HepG2 (cell line): Measurements from ENCODE around the gene KNCN. TPM values are rescaled to one million over a fixed set of nuclear protein-coding genes. Genes with fewer than 3 reads are reported as not detected.

Experiments used
- ARHGAP35 ChIP-seq: sonication (generic); formaldehyde crosslinking; IDR thresholded peaks from 2 replicates; pipeline ENCODE4 v1.9.0; 2022; ENCODE audit warnings: mild to moderate bottlenecking, inconsistent platforms, moderate library complexity, missing genetic modification reagents, borderline replicate concordance
- ARID2 ChIP-seq: sonication (generic); formaldehyde crosslinking; IDR thresholded peaks from 2 replicates; pipeline ENCODE4 v1.8.1; 2022; ENCODE audit warnings: mild to moderate bottlenecking, missing genetic modification reagents, borderline replicate concordance
- ATF1 ChIP-seq: IDR thresholded peaks from 2 replicates; pipeline ENCODE4 v1.6.1; 2016; ENCODE audit warnings: mild to moderate bottlenecking, control low read depth
- PCBP2 ChIP-seq: fragments of 200-400 bp; formaldehyde crosslinking; optimal IDR thresholded peaks from 2 replicates; pipeline ENCODE3; 2018; ENCODE audit warnings: low read length, low read depth; ENCODE audit not compliant: poor library complexity, severe bottlenecking
- ZNF251 ChIP-seq: sonication (generic); formaldehyde crosslinking; IDR thresholded peaks from 2 replicates; pipeline ENCODE4 v1.9.0; 2021; ENCODE audit warnings: mild to moderate bottlenecking, missing genetic modification reagents
- polyA plus RNA-seq, 8 experiments: library from polyadenylated mRNA; depleted of rRNA in 3 of 8; stranded (reverse) in 7 of 8; unstranded in 1 of 8; fragments of >200 nt; fragmentation: Illumina TruSeq in 4 of 8; extraction: Trizol in 4 of 8; gene quantifications; 2 replicates each; pipeline versions ENCODE4 v1.2.1 to v1.2.3, GENCODE V29; 2011 to 2016; ENCODE audit warnings: low read depth in 4 of 8, missing spikeins in 1 of 8, mixed read lengths in 1 of 8; ENCODE audit not compliant: insufficient read depth in 1 of 8
- total RNA-seq, 5 experiments: library from RNA; depleted of rRNA; stranded (reverse); fragments of >200 nt; fragmentation: Illumina TruSeq; extraction: Trizol; gene quantifications; 2 replicates each; pipeline ENCODE4 v1.2.3, GENCODE V29; 2016; ENCODE audit warnings: low read depth in 1 of 5
- TF ChIP-seq, protein P1 (sequence below): sonication (generic); formaldehyde crosslinking; IDR thresholded peaks from one replicate; pipeline ENCODE4 v1.5.1; 2020; ENCODE audit warnings: mild to moderate bottlenecking, missing genetic modification reagents; ENCODE audit errors: not compliant biosample characterization
- TF ChIP-seq, protein P2 (sequence below): sonication (generic); formaldehyde crosslinking; IDR thresholded peaks from 2 replicates; pipeline ENCODE4 v1.5.0; 2020; ENCODE audit warnings: missing genetic modification reagents
- TF ChIP-seq, protein P3 (sequence below): sonication (generic); formaldehyde crosslinking; IDR thresholded peaks from 2 replicates; pipeline ENCODE4 v1.4.0; 2020; ENCODE audit warnings: missing genetic modification reagents, low read depth, mild to moderate bottlenecking, borderline replicate concordance
- TF ChIP-seq, protein P4 (sequence below): IDR thresholded peaks from 2 replicates; pipeline ENCODE4 v1.6.1; 2016; ENCODE audit warnings: mild to moderate bottlenecking
- TF ChIP-seq, protein P5 (sequence below): sonication (generic); formaldehyde crosslinking; IDR thresholded peaks from 2 replicates; pipeline ENCODE4; 2020; ENCODE audit warnings: missing genetic modification reagents, mild to moderate bottlenecking, borderline replicate concordance

Gene KNCN
- total and polyA plus RNA-seq, 2 of the 13 experiments (the other 11 are each of a cell fraction or from before 2014, with no cell fraction given) = not detected

DNA sequence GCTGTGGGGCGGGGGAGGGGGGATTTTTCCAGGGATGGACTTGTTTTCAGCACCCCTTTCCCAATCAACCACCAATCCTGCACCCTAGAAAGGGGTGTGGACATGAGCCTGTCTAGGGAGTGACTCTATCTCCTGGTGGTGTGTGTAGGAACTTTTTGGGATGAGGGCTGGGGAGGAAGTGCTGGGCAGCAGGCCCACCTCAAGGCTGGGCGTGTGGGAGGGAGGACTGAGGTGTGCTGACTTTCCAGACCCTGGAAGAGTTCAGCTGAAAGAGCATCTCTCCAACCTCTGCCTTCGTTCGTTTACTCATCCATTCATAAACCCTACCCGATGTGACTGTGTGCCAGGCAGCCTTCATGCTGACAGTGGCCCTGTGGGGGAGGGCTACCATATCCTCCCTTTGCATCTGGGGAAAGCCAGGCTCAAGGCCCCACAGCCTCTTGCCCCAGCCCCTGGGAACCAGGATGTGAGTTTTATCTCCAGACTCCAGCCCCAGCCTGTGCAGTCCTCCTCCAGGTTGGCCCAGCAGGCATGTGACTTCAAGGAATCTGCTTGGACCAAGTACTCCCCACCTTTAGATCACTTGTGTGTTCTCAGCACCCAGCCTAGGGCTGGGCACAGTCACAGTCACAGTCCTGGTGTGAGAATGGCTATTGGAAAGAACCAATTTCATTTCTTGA is 6.7 kb downstream of the KNCN start (continued):
- TF ChIP-seq, protein P1, sequence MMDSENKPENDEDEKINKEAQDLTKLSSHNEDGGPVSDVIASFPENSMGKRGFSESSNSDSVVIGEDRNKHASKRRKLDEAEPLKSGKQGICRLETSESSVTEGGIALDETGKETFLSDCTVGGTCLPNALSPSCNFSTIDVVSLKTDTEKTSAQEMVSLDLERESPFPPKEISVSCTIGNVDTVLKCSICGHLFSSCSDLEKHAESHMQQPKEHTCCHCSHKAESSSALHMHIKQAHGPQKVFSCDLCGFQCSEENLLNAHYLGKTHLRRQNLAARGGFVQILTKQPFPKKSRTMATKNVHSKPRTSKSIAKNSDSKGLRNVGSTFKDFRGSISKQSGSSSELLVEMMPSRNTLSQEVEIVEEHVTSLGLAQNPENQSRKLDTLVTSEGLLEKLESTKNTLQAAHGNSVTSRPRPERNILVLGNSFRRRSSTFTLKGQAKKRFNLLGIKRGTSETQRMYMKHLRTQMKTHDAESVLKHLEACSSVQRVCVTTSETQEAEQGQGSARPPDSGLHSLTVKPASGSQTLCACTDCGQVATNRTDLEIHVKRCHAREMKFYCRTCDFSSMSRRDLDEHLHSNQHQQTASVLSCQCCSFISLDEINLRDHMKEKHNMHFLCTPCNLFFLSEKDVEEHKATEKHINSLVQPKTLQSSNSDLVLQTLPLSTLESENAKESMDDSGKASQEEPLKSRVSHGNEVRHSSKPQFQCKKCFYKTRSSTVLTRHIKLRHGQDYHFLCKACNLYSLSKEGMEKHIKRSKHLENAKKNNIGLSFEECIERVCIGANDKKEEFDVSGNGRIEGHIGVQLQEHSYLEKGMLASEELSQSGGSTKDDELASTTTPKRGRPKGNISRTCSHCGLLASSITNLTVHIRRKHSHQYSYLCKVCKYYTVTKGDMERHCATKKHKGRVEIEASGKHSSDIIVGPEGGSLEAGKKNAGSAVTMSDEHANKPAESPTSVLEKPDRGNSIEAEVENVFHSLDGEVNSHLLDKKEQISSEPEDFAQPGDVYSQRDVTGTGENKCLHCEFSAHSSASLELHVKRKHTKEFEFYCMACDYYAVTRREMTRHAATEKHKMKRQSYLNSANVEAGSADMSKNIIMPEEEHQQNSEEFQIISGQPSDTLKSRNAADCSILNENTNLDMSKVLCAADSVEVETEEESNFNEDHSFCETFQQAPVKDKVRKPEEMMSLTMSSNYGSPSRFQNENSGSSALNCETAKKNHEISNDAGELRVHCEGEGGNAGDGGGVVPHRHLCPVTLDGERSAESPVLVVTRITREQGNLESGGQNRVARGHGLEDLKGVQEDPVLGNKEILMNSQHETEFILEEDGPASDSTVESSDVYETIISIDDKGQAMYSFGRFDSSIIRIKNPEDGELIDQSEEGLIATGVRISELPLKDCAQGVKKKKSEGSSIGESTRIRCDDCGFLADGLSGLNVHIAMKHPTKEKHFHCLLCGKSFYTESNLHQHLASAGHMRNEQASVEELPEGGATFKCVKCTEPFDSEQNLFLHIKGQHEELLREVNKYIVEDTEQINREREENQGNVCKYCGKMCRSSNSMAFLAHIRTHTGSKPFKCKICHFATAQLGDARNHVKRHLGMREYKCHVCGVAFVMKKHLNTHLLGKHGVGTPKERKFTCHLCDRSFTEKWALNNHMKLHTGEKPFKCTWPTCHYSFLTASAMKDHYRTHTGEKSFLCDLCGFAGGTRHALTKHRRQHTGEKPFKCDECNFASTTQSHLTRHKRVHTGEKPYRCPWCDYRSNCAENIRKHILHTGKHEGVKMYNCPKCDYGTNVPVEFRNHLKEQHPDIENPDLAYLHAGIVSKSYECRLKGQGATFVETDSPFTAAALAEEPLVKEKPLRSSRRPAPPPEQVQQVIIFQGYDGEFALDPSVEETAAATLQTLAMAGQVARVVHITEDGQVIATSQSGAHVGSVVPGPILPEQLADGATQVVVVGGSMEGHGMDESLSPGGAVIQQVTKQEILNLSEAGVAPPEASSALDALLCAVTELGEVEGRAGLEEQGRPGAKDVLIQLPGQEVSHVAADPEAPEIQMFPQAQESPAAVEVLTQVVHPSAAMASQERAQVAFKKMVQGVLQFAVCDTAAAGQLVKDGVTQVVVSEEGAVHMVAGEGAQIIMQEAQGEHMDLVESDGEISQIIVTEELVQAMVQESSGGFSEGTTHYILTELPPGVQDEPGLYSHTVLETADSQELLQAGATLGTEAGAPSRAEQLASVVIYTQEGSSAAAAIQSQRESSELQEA (CRISPR knock-in tag) = no peak
- TF ChIP-seq ARHGAP35 (CRISPR knock-in tag) (no peak), ATF1 (CRISPR knock-in tag) (no peak), ZNF251 (no peak), ARID2 (CRISPR knock-in tag) (no peak), PCBP2 (no peak)
- TF ChIP-seq, protein P2, sequence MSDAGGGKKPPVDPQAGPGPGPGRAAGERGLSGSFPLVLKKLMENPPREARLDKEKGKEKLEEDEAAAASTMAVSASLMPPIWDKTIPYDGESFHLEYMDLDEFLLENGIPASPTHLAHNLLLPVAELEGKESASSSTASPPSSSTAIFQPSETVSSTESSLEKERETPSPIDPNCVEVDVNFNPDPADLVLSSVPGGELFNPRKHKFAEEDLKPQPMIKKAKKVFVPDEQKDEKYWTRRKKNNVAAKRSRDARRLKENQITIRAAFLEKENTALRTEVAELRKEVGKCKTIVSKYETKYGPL (CRISPR knock-in tag) = no peak
- TF ChIP-seq, protein P3, sequence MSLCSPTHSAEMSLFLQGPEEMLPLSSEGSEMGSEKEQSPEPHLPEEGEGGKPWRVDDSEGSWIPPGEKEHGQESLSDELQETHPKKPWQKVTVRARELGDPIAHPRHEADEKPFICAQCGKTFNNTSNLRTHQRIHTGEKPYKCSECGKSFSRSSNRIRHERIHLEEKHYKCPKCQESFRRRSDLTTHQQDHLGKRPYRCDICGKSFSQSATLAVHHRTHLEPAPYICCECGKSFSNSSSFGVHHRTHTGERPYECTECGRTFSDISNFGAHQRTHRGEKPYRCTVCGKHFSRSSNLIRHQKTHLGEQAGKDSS (CRISPR knock-in tag) = no peak
- TF ChIP-seq, protein P4, sequence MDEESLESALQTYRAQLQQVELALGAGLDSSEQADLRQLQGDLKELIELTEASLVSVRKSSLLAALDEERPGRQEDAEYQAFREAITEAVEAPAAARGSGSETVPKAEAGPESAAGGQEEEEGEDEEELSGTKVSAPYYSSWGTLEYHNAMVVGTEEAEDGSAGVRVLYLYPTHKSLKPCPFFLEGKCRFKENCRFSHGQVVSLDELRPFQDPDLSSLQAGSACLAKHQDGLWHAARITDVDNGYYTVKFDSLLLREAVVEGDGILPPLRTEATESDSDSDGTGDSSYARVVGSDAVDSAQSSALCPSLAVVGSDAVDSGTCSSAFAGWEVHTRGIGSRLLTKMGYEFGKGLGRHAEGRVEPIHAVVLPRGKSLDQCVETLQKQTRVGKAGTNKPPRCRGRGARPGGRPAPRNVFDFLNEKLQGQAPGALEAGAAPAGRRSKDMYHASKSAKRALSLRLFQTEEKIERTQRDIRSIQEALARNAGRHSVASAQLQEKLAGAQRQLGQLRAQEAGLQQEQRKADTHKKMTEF (CRISPR knock-in tag) = no peak
- TF ChIP-seq, protein P5, sequence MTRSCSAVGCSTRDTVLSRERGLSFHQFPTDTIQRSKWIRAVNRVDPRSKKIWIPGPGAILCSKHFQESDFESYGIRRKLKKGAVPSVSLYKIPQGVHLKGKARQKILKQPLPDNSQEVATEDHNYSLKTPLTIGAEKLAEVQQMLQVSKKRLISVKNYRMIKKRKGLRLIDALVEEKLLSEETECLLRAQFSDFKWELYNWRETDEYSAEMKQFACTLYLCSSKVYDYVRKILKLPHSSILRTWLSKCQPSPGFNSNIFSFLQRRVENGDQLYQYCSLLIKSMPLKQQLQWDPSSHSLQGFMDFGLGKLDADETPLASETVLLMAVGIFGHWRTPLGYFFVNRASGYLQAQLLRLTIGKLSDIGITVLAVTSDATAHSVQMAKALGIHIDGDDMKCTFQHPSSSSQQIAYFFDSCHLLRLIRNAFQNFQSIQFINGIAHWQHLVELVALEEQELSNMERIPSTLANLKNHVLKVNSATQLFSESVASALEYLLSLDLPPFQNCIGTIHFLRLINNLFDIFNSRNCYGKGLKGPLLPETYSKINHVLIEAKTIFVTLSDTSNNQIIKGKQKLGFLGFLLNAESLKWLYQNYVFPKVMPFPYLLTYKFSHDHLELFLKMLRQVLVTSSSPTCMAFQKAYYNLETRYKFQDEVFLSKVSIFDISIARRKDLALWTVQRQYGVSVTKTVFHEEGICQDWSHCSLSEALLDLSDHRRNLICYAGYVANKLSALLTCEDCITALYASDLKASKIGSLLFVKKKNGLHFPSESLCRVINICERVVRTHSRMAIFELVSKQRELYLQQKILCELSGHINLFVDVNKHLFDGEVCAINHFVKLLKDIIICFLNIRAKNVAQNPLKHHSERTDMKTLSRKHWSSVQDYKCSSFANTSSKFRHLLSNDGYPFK (CRISPR knock-in tag) = no peak
